ENCODE measurements around the gene PAPPA2.

DNA sequence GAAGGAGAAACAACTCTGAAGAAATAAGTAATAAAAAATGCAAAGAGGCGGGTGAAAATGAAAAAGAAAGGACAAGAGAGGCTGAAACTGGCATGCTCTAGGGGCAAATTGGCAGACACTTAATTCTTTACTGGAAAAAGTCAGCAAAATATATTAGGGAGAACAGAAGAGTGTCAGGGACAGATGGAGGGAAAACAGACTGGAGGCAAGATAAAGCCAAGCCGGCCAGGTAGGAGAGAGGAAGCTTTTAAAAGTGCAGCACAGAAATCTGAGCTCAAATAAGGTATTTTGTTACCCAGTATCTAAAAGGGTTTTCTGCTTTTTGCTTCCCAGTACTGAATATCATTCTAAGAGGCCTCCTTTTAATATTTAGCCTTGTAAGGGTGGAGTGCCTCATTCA is 339.3 kb downstream of the PAPPA2 start:
- TF ChIP-seq CTCF (IDR thresholded peaks at IDR 0.05) = no peak
- no peak for TF ChIP-seq EZH2 (IDR thresholded peaks at IDR 0.05; ENCODE audit: borderline replicate concordance, insufficient read depth, low read depth, low read length, poor library complexity, severe bottlenecking)

Data from B cell (primary cell).